8988T (cell line): ENCODE data around the gene CTNND2.
"Not testable (repeated sequence)": the region's sequence is repeated elsewhere in the genome, so short reads cannot be mapped to it uniquely, and the experiment has no call there.

Experiments
- DNase-seq: peaks from one replicate; pipeline ENCODE4 v3.0.0; 2011

The CTNND2 gene

GRCh38 chr5:11146171-11146570, 758.1 kb downstream of the CTNND2 start:
- DNase-seq, result no peak

GRCh38 chr5:11143456-11144267, 760.6 kb downstream of the CTNND2 start:
- DNase-seq, result no peak

- no peak for DNase-seq
Measured at GRCh38 chr5:11139217-11139865, 764.9 kb downstream of the CTNND2 start.

- DNase-seq, result no peak
Measured at GRCh38 chr5:11130131-11130530, 774.1 kb downstream of the CTNND2 start.

GRCh38 chr5:11128021-11128420, 776.2 kb downstream of the CTNND2 start:
- no peak for DNase-seq

- no peak for DNase-seq
Measured at GRCh38 chr5:11126844-11127243, 777.4 kb downstream of the CTNND2 start.

GRCh38 chr5:11121885-11122284, 782.4 kb downstream of the CTNND2 start:
- no peak for DNase-seq

- no peak for DNase-seq
Measured at GRCh38 chr5:11110128-11110527, 794.1 kb downstream of the CTNND2 start.

- DNase-seq, result no peak
Measured at GRCh38 chr5:11105696-11106095, 798.5 kb downstream of the CTNND2 start.

GRCh38 chr5:11104651-11105112, 799.6 kb downstream of the CTNND2 start:
- no peak for DNase-seq

GRCh38 chr5:11104210-11104609, 800.0 kb downstream of the CTNND2 start:
- no peak for DNase-seq

GRCh38 chr5:11084111-11084510, 820.1 kb downstream of the CTNND2 start:
- DNase-seq, result no peak

- no peak for DNase-seq
Measured at GRCh38 chr5:11082404-11082945, 821.8 kb downstream of the CTNND2 start.

- DNase-seq, result no peak
Measured at GRCh38 chr5:11076945-11077613, 827.2 kb downstream of the CTNND2 start.

GRCh38 chr5:11075035-11075805, 829.0 kb downstream of the CTNND2 start:
- DNase-seq, result no peak

- DNase-seq, result no peak
Measured at GRCh38 chr5:11072568-11072967, 831.7 kb downstream of the CTNND2 start.

- DNase-seq, result no peak
Measured at GRCh38 chr5:11072076-11072475, 832.2 kb downstream of the CTNND2 start.

- DNase-seq, result peak; percentile 54
Measured at GRCh38 chr5:11069041-11069440, 835.2 kb downstream of the CTNND2 start.

GRCh38 chr5:11065723-11066122, 838.5 kb downstream of the CTNND2 start:
- not testable (repeated sequence) for DNase-seq

- DNase-seq, result no peak
Measured at GRCh38 chr5:11064763-11065450, 839.3 kb downstream of the CTNND2 start.

GRCh38 chr5:11062397-11062796, 841.8 kb downstream of the CTNND2 start:
- no peak for DNase-seq

- no peak for DNase-seq
Measured at GRCh38 chr5:11056560-11056959, 847.7 kb downstream of the CTNND2 start.
